NCI-H187 (cell line): ENCODE results near the gene PFN3.

ENCODE experiments used
- DNase-seq, 2 experiments: peaks; one replicate each; lab custom pipeline; 2025; lab: John Stamatoyannopoulos, UW

The PFN3 gene

GRCh38 chr5:177399997-177400868, at the start of gene PFN3:
TSS of gene PFN3 (minus strand) at chr5:177400661. CDS start at chr5:177400576, 85 bp downstream.
- no peak for DNase-seq

- no peak for DNase-seq
These were observed 48.9 kb upstream of the PFN3 start for GRCh38 chr5:177449140-177450061.

- no peak for DNase-seq
These were observed 47.9 kb upstream of the PFN3 start for GRCh38 chr5:177448244-177448950.

- no peak for DNase-seq
These were observed 47.3 kb upstream of the PFN3 start for GRCh38 chr5:177447611-177448243.

GRCh38 chr5:177447066-177447610, 46.7 kb upstream of the PFN3 start:
- peak in 1 of 2 experiments; percentile 33 for DNase-seq

- DNase-seq, result peak; percentile 29 to 33
These were observed 46.0 kb upstream of the PFN3 start, which contains the start of gene PRR7 for GRCh38 chr5:177446200-177447065. TSS of gene PRR7 (plus strand) at chr5:177446814. CDS start at chr5:177455068, 8,254 bp downstream.

- no peak for DNase-seq
These were observed 45.4 kb upstream of the PFN3 start for GRCh38 chr5:177445917-177446199.

GRCh38 chr5:177445052-177445916, 44.8 kb upstream of the PFN3 start:
- no peak for DNase-seq

GRCh38 chr5:177444106-177445051, 43.9 kb upstream of the PFN3 start:
- DNase-seq, result no peak

- no peak for DNase-seq
These were observed 42.9 kb upstream of the PFN3 start for GRCh38 chr5:177443144-177443983.

GRCh38 chr5:177442066-177442826, 41.8 kb upstream of the PFN3 start:
- no peak for DNase-seq

- DNase-seq, result no peak
These were observed 40.7 kb upstream of the PFN3 start for GRCh38 chr5:177440990-177441780.

- no peak for DNase-seq
These were observed 39.9 kb upstream of the PFN3 start for GRCh38 chr5:177440211-177440989.

- DNase-seq, result no peak
These were observed 39.1 kb upstream of the PFN3 start for GRCh38 chr5:177439518-177440053.

- DNase-seq, result no peak
These were observed 38.0 kb upstream of the PFN3 start for GRCh38 chr5:177438468-177438867.
